DOHH2 (cell line): ENCODE data around the gene SPATA33.

Experiments
- H3F3A ChIP-seq: fragments of 200-600 bp; sonication (generic), shearing (Covaris generic); 2 replicates; pipeline ENCODE4 v1.6.0; 2016; ENCODE audit warnings: antibody characterized with exemption, mild to moderate bottlenecking; ENCODE audit not compliant: control insufficient read depth, insufficient read depth
- H3K27ac ChIP-seq: fragments of 200-600 bp; sonication (generic); 2 replicates; pipeline ENCODE4 v1.5.1; 2014; ENCODE audit warnings: low read depth, mild to moderate bottlenecking, low read length, moderate library complexity
- H3K27me3 ChIP-seq: fragments of 200-600 bp; sonication (generic); 2 replicates; pipeline ENCODE4 v1.6.1; 2014; ENCODE audit warnings: mild to moderate bottlenecking, low read length, mixed read lengths; ENCODE audit not compliant: control insufficient read depth
- H3K36me3 ChIP-seq: fragments of 200-600 bp; sonication (generic); 2 replicates; pipeline ENCODE4 v1.6.1; 2014; ENCODE audit warnings: mild to moderate bottlenecking, low read length, moderate library complexity, mixed read lengths; ENCODE audit not compliant: control insufficient read depth
- H3K4me1 ChIP-seq: fragments of 200-600 bp; sonication (generic); 2 replicates; pipeline ENCODE4 v1.6.1; 2014; ENCODE audit warnings: mild to moderate bottlenecking, low read length, mixed read lengths; ENCODE audit not compliant: control insufficient read depth
- H3K4me2 ChIP-seq: fragments of 200-600 bp; sonication (generic); 2 replicates; pipeline ENCODE4 v1.6.0; 2014; ENCODE audit warnings: mild to moderate bottlenecking, low read length, moderate library complexity
- H3K4me3 ChIP-seq: fragments of 200-600 bp; sonication (generic); 2 replicates; pipeline ENCODE4 v1.5.1; 2014; ENCODE audit warnings: mild to moderate bottlenecking, low read length, mixed read lengths
- H3K79me2 ChIP-seq: fragments of 200-600 bp; sonication (generic); 2 replicates; pipeline ENCODE4 v1.6.1; 2014; ENCODE audit warnings: mild to moderate bottlenecking, low read length, mixed read lengths; ENCODE audit not compliant: control insufficient read depth
- H3K9me2 ChIP-seq: fragments of 200-600 bp; sonication (generic); replicated peaks from 2 replicates; pipeline ENCODE4 v1.6.1; 2014; ENCODE audit warnings: mild to moderate bottlenecking, low read length, mixed read lengths; ENCODE audit not compliant: control insufficient read depth
- H3K9me3 ChIP-seq: fragments of 200-600 bp; sonication (generic); 2 replicates; pipeline ENCODE4 v1.6.1; 2014; ENCODE audit warnings: antibody characterized with exemption, low read length, mixed read lengths; ENCODE audit not compliant: control insufficient read depth, insufficient read depth
- H4K20me1 ChIP-seq: fragments of 200-600 bp; sonication (generic); 2 replicates; pipeline ENCODE4 v1.6.0; 2014; ENCODE audit warnings: low read depth, mild to moderate bottlenecking, antibody characterized with exemption, low read length, moderate library complexity; ENCODE audit not compliant: control insufficient read depth, insufficient read depth
- EZH2phosphoT487 ChIP-seq: fragments of 200-600 bp; sonication (generic); IDR thresholded peaks from 2 replicates; pipeline ENCODE4 v1.6.1; 2017; ENCODE audit warnings: borderline replicate concordance, mild to moderate bottlenecking, antibody characterized with exemption, low read length, moderate library complexity, mixed read lengths
- TF ChIP-seq, protein P1 (sequence below): fragments of 200-600 bp; sonication (generic); IDR thresholded peaks from one replicate; pipeline ENCODE4 v1.5.1; 2014; ENCODE audit warnings: antibody characterized with exemption, mild to moderate bottlenecking, low read depth, low read length; ENCODE audit not compliant: poor library complexity, severe bottlenecking

Gene SPATA33

DNA sequence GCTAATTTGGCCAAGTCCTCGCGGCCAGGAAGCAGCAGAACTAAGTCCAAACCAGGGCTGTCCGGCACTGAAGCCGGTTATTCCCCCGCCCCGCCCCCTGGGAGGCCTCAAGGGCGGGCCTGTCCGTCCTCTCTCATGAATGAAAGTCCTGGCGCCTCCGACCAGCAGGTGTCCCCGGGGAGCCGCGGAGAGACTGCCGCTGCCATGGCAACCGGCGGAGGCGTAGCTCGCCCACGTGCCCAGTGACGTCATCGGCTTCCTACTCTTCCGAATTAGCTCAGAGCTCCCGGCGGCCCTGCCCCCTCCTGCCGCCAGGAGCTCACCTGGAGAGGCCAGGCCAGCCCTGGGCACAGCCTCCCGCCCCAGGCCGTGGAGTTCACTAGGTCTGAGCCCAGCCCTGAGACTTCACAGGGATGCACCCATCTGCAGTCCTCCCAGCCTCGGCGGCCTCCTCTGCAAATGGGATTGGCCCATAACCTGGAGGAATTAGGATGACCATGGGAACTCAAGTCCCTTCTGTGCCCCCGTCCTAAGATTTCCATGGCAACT lies 42.5 kb downstream of the SPATA33 start:
- Histone ChIP-seq H3K4me3 (peak overlapping the region; percentile 93), H3K27me3 (no peaks in the 10 kb centered on the region), H3F3A (peaks cover 5% of the 10 kb centered on the region; the same call in 1 of the 2 replicates), H3K27ac (no peak overlapping the region; the same call in 1 of the 2 replicates), H3K9me3 (no peaks in the 10 kb centered on the region), H3K36me3 (peaks cover 17% of the 10 kb centered on the region), H3K79me2 (no peaks in the 10 kb centered on the region), H3K9me2 (no peaks in the 10 kb centered on the region), H3K4me1 (peaks cover 38% of the 10 kb centered on the region), H4K20me1 (no peaks in the 10 kb centered on the region; the same call in 1 of the 2 replicates), H3K4me2 (peak overlapping the region; percentile 90)
- TF ChIP-seq, protein P1, sequence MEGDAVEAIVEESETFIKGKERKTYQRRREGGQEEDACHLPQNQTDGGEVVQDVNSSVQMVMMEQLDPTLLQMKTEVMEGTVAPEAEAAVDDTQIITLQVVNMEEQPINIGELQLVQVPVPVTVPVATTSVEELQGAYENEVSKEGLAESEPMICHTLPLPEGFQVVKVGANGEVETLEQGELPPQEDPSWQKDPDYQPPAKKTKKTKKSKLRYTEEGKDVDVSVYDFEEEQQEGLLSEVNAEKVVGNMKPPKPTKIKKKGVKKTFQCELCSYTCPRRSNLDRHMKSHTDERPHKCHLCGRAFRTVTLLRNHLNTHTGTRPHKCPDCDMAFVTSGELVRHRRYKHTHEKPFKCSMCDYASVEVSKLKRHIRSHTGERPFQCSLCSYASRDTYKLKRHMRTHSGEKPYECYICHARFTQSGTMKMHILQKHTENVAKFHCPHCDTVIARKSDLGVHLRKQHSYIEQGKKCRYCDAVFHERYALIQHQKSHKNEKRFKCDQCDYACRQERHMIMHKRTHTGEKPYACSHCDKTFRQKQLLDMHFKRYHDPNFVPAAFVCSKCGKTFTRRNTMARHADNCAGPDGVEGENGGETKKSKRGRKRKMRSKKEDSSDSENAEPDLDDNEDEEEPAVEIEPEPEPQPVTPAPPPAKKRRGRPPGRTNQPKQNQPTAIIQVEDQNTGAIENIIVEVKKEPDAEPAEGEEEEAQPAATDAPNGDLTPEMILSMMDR = peak; percentile 61
- no peak for TF ChIP-seq EZH2phosphoT487

DNA sequence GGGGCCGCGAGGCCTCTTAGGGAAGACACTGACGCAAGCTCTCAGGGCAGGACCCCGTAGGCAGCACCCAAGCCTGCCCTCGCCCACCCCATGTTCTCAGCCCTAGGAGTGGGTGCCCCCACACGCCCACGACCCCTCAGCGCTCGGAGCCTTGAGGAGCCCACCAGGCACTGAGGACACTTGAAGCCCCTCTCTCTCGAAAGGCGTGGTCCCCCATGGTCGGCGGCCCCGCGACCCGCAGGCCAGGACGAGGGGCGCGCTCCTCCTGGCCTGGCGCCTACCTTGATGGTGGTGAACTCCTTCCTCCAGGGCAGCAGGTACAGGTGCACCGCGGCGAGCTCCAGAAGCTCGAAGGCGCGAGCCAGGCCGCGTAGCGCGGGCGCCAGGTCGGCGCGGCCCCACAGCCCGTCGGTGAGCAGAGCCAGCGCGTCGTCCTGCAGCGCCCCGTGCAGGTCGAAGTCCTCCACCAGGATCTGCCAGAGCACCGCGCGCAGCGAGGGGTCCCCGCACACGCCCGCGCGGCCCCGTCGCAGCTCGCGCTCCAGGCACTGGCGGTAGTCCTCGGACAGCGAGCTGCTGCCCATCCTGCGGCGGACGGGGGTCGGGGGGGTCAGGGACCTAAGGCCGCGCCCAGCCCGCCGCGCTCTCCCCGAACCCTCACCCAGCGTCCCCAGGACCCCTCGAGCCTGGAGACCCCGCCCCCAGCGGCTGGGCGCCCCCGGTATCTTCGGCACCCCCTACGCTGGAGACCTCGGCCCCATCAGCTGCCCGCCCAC lies 43.2 kb downstream of the SPATA33 start:
- H3K27ac ChIP-seq = peak overlapping the region; percentile 36
- H3K4me2 ChIP-seq = peak overlapping the region; percentile 90
- H3K79me2 ChIP-seq = no peaks in the 10 kb centered on the region
- peaks cover 5% of the 10 kb centered on the region; the same call in 1 of the 2 replicates for H3F3A ChIP-seq
- no peaks in the 10 kb centered on the region for H3K27me3 ChIP-seq
- no peaks in the 10 kb centered on the region; the same call in 1 of the 2 replicates for H4K20me1 ChIP-seq
- no peaks in the 10 kb centered on the region for H3K9me3 ChIP-seq
- H3K9me2 ChIP-seq = no peaks in the 10 kb centered on the region
- no peak for TF ChIP-seq EZH2phosphoT487
- TF ChIP-seq, protein P1 = peak; percentile 40
- H3K4me3 ChIP-seq = peak overlapping the region; percentile 93
- H3K4me1 ChIP-seq = peaks cover 34% of the 10 kb centered on the region
- peaks cover 11% of the 10 kb centered on the region for H3K36me3 ChIP-seq

DNA sequence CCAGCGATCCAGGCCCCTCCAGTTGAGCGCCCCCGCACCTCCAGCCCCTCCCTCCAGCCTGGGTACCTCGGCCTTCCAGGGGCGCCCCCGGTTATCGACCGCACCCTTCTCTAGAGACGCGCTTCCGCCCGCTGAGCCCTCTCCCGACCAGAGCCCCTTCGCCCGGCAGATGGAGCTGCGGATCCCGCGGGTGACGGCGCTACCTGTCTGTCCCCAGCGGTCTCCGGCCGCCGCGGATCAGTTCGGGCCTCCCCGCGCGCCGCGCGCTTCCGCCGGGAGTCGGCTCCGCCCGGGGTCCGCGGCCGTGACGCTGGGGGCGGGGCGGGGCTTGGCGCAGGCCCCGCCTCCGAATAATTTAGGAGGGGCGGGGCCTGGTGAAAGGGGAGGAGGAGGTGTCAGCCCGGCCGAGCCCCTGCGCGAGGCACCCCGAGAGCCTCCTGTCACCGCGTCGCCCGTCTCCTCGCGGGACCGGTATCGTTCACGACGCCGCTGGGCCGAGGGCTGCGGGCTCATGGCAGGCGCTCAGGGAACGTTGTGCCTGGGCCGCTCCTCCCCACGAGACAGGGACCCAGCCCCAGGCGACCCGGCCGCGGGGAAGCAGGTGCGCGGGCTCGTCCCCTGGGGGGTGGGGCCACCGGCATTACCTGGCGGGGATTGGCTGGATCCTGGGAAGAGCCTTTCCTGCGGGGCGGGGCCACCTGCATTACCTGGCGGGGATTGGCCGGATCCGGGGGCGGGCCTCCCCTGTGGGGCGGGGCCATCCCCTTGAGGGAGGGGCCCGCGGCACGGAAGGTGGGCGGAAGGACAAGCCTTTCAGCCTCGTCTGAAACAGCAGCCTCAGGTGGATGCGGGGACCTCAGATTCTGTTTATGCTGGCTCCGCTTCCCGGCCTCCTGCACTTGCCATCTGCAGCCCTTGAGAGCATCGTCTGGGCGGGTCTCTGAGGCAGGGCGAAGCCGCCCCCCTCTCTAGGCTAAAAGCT lies 44.1 kb downstream of the SPATA33 start, which contains the start of gene SPATA2L:
SPATA2L (minus strand) TSS at position 281 of the 982 bp plus-strand sequence. CDS start 473 bp downstream, outside the sequence.
- Histone ChIP-seq H3K9me3 (no peaks in the 10 kb centered on the region), H3K36me3 (peaks cover 4% of the 10 kb centered on the region; the same call in 1 of the 2 replicates), H3F3A (peaks cover 5% of the 10 kb centered on the region; the same call in 1 of the 2 replicates), H3K9me2 (no peaks in the 10 kb centered on the region), H3K79me2 (no peaks in the 10 kb centered on the region), H3K4me3 (peak within 1 kb of the TSS; percentile 93), H3K27ac (peak within 1 kb of the TSS; percentile 36), H3K4me2 (peak within 1 kb of the TSS; percentile 90), H3K27me3 (no peaks in the 10 kb centered on the region), H3K4me1 (peaks cover 29% of the 10 kb centered on the region), H4K20me1 (no peaks in the 10 kb centered on the region; the same call in 1 of the 2 replicates)
- TF ChIP-seq, protein P1 = no peak
- TF ChIP-seq EZH2phosphoT487 = no peak
